GM21447 (cell line): Measurements from ENCODE around the gene ARSH.
"Not testable (repeated sequence)": the region's sequence is repeated elsewhere in the genome, so short reads cannot be mapped to it uniquely, and the experiment has no call there.

Experiments
- ATAC-seq: cut with Tn5 transposase; IDR thresholded peaks from one replicate; pipeline ENCODE4 v1.9.1; 2021; ENCODE audit not compliant: unreplicated experiment

ARSH gene

GRCh38 chrX:3029129-3029528, 22.8 kb downstream of the ARSH start:
- no peak for ATAC-seq

DNA sequence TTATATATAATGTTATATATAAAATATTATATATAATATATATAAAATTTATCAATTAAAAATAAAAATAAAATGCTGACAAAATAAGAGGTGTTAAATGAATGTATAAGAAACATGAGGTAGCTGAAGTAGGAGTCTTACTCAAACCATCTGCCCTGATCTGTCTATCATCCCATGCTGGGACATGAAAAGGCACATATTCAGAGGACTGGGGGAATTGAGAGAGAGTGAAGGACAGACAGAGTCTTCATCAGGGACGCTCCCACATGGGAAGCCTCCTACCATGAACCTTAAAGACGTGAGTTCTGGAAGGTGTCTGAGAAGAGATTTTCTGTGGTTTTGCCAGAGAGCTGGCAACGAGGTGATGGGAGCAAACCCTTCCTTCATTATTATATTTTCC, 30.9 kb downstream of the ARSH start:
- ATAC-seq, result no peak

GRCh38 chrX:3044196-3044595, 37.9 kb downstream of the ARSH start:
- ATAC-seq, result no peak

- no peak for ATAC-seq
Observed at GRCh38 chrX:3044671-3045070, 38.3 kb downstream of the ARSH start.

DNA sequence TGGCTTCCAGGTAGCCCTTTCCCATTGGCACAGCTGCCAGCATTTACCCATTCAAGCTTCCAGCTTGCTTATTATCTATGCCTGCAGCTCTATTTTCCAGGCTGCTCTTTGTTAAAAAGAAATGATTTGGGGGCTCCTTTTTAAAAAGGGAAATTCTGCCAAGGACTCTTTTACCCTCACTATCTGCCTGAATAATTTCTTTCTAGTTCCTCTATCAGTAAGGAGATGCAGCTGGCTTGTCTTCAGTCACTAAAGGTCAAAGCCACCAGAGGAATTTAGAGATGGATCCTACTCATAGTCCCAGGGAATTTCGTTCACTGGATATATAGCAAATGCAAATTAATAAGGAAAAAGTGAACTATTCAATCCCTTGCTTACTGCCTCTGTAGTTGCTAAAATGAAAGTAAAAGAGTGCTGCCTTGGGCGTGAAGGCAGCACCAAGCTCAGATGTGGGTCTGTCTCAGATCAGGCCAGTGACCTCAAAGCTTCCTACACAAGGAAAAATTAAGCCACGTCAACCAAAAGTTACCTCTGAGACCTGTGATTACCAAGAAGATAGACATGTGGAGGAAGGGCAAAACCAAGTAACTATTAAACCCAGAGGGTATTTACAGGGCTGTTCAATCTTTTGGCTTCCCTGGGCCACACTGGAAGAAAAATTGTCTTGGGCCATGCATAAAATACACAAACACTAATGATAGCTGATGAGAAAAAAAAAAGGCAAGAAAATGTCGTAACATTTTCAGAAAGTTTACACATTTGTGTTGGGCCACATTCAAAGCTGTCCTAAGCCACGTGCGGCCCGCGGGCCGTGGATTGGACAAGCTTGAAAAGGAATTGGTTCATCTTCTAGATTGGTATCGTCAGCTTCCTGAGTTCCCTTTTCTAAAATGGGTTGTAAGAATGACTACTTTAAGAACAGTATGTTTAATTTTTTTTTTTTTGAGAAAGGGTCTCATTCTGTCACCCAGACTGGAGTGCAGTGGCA, 40.2 kb downstream of the ARSH start:
- ATAC-seq, result no peak

DNA sequence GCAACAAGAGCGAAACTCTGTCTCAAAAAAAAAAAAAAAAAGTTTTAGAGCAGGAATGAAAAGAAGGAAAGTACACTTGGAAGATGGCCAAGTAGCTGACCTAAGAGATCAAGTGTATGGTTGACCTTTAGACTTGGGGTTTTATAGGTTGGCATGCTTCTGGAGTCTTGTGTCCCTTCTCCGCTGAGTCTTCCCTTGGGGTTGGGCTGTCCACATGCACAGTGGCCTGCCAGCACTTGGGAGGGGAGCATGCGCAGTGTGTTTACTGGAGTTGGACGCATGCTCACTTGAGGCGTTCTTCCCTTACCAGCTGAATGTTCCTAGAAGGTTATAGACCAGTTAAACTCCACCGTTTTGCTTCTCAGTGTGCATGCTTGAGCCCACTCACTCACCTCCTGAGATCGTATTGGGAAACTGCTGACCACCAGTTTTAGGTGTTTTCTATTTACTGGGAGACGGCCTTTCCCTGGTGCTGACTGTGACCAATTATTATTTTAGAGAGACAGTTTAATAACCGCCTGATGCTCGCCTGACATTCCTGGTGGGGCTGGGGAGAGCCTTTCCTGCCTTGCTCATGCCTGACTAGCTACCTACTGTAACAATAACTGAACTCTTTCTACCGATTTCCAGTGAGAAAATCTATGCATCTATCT, 44.3 kb downstream of the ARSH start:
- ATAC-seq, result not testable (repeated sequence)

DNA sequence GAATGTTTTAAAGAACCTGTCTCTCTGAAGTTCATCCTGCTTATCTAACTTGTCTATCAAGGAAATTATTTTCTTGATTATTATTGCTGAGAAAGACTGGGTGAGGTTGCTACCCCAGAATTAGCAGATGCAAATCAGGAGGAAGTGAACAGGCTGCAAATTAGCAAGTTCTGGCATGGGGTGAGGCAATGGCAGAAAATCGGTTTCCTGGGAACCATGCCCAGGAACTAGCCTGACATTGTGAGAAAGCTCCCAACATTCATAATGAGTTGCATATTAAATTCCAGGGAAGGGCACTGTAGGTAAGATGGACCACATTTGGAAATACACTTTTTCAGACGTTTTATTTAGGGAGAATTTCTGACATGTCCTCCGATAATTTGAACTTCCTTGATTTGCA, 46.5 kb downstream of the ARSH start:
- no peak for ATAC-seq

DNA sequence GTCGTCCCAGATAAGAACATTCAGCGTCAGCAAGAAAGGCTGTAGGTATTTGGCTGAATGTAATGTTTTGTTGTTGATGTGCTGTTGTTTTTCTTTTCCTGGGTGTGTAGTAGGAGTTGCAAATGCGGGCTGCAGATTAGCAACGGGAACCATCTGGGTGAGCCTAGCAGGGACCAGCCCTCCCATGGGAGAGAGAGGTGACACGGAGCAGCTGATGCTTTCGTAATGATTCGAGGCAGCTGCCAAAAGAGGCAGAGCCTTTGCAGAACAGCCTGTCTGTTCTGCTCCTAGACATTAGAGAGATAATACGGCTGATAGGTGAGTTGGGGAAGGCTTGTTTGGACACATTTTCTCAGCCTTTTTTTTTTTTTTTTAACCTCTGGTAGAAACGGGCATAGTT, 60.2 kb downstream of the ARSH start:
- ATAC-seq, result no peak

- no peak for ATAC-seq
Observed at GRCh38 chrX:3075959-3076358, 69.6 kb downstream of the ARSH start.

DNA sequence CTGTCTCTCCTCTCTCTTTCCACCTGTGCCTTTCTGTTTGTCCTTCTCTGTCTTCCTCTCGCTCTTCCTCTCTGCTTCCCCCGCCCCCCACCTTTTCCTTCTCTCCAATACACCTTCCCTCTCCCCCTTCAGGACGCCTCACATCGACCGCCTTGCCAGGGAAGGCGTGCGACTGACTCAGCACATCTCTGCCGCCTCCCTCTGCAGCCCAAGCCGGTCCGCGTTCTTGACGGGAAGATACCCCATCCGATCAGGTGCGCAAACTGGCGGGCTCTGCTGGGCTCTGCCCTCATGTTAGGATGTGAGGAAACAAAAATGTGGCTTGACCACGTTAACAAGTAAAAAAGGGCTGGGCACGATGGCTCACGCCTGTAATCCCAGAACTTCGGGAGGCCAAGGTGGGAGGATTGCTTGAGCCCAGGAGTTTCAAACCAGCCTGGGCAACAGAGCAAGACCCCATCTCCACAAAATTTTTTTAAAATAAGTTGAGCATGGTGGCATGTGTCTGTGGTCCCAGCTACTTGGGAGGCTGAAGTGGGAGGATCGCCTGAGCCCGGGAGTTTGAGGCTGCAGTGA, 70.2 kb downstream of the ARSH start:
- ATAC-seq, result no peak
